DMS153 treated with DMSO at 0.1 percent for 48 hours (cell line): ENCODE measurements around the gene CNTN5.

Experiments
- DNase-seq: peaks from one replicate; lab custom pipeline; 2025; ENCODE audit not compliant: unreplicated experiment; lab: John Stamatoyannopoulos, UW

Gene CNTN5

GRCh38 chr11:100397401-100397800 lies 1376.7 kb downstream of the CNTN5 start:
- DNase-seq: no peak

GRCh38 chr11:100403816-100404215 lies 1383.1 kb downstream of the CNTN5 start:
- no peak for DNase-seq

GRCh38 chr11:100404907-100405306 lies 1384.2 kb downstream of the CNTN5 start:
- DNase-seq: no peak
